ENCODE measurements around the gene ANAPC13.

GRCh38 chr3:134474956-134475355, 10.8 kb downstream of the ANAPC13 start:
- TF ChIP-seq TAF1 (IDR thresholded peaks at IDR 0.05; ENCODE audit: borderline replicate concordance, low read depth, low read length) = no peak
- TF ChIP-seq CTCF (IDR thresholded peaks at IDR 0.05) = no peak
- no peak for TF ChIP-seq MAX (IDR thresholded peaks at IDR 0.05; ENCODE audit: low read depth)
- TF ChIP-seq EP300 (IDR thresholded peaks at IDR 0.05; ENCODE audit: borderline replicate concordance in 1 of 2, low read depth in 1 of 2, low read length in 1 of 2) = no peak
- no peak for TF ChIP-seq NRF1 (IDR thresholded peaks at IDR 0.05; ENCODE audit: low read depth, low read length)
- TF ChIP-seq NFIC (IDR thresholded peaks at IDR 0.05; ENCODE audit: borderline replicate concordance) = no peak
- no peak for TF ChIP-seq POLR2AphosphoS5 (IDR thresholded peaks at IDR 0.05; ENCODE audit: low read depth, low read length)
- no peak for TF ChIP-seq YY1 (IDR thresholded peaks at IDR 0.05; ENCODE audit: low read depth)
- TF ChIP-seq SMC3 (IDR thresholded peaks at IDR 0.05; ENCODE audit: low read depth, low read length) = no peak
- TF ChIP-seq FOXJ3 (CRISPR knock-in tag; IDR thresholded peaks at IDR 0.05) = no peak
